Stimulated activated naive CD8-positive, alpha-beta T cell treated with anti-CD3 and anti-CD28 coated beads, Interleukin-15, amount 100 ng/mL, for 72 hours (primary cell): ENCODE measurements around the gene KIF4B.
"Not testable (repeated sequence)": the region's sequence is repeated elsewhere in the genome, so short reads cannot be mapped to it uniquely, and the experiment has no call there.

Experiments used
- ATAC-seq: fragments of 150-1000 bp; cut with Tn5 transposase; 2 replicates; pipeline ENCODE4 v1.10.0; 2021; ENCODE audit warnings: mild to moderate bottlenecking, moderate library complexity
- DNase-seq, 2 donors: peaks; one replicate each; pipeline ENCODE4 v3.0.0; 2021 to 2022
- H3K27ac Mint-ChIP-seq, 2 donors: one replicate each; pipeline ENCODE4 v1.8.0; 2022; ENCODE audit warnings: mild to moderate bottlenecking in 2 of 2, mixed read lengths in 2 of 2, moderate library complexity in 2 of 2
- H3K27me3 Mint-ChIP-seq: one replicate; pipeline ENCODE4 v1.8.0; 2022; ENCODE audit warnings: mixed read lengths
- H3K4me1 Mint-ChIP-seq: one replicate; pipeline ENCODE4 v1.8.0; 2022; ENCODE audit warnings: mild to moderate bottlenecking, mixed read lengths
- H3K4me3 Mint-ChIP-seq, 2 donors: one replicate each; pipeline ENCODE4 v1.8.0; 2022; ENCODE audit warnings: mild to moderate bottlenecking in 2 of 2, mixed read lengths in 2 of 2, moderate library complexity in 1 of 2
- H3K9me3 Mint-ChIP-seq, 2 donors: one replicate each; pipeline ENCODE4 v1.8.0; 2022; ENCODE audit warnings: mixed read lengths in 2 of 2

The KIF4B gene

DNA sequence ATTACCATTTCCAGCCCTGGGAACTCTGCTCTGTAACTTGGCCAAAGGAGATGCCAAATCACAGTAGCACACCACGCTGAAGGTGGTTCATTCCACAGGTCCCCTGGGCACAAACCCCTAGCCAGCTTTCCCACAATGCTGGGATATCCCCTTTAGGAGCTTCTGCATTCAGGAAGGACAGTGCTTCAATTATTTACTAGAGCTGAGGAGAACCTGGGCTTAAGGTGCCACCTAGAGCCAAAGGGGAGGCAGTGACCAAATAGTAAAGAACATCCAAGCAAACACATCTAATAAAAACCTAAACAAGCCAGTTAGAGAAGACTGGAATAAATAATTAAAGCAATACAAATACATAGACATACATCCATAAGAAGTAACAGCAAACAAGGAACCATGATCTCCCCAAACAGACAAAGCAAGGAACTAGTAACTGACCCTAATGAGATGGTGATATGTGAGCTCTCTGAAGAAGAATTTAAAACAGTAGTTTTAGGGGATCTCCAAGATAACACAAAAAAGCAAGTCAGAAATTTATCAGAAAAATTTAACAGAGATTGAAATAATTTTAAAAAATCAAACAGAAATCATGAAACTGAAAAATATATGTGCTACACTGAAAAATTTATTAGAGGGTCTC is 14.6 kb downstream of the KIF4B start:
- Mint-ChIP-seq H3K27me3 (peaks cover 23% of the 10 kb centered on the region), H3K4me1 (no peaks in the 10 kb centered on the region), H3K27ac (no peak overlapping the region), H3K4me3 (no peak overlapping the region), H3K9me3 (peaks cover 10% of the 10 kb centered on the region in 2 donors)
- no peak for DNase-seq
- no peak for ATAC-seq

GRCh38 chr5:155029240-155029639 is 15.7 kb downstream of the KIF4B start:
- Mint-ChIP-seq H3K4me3 (no peak overlapping the region), H3K27ac (no peak overlapping the region), H3K27me3 (peaks cover 19% of the 10 kb centered on the region), H3K4me1 (no peaks in the 10 kb centered on the region), H3K9me3 (peaks cover 10% of the 10 kb centered on the region in 2 donors)
- DNase-seq (no peak), ATAC-seq (no peak)

DNA sequence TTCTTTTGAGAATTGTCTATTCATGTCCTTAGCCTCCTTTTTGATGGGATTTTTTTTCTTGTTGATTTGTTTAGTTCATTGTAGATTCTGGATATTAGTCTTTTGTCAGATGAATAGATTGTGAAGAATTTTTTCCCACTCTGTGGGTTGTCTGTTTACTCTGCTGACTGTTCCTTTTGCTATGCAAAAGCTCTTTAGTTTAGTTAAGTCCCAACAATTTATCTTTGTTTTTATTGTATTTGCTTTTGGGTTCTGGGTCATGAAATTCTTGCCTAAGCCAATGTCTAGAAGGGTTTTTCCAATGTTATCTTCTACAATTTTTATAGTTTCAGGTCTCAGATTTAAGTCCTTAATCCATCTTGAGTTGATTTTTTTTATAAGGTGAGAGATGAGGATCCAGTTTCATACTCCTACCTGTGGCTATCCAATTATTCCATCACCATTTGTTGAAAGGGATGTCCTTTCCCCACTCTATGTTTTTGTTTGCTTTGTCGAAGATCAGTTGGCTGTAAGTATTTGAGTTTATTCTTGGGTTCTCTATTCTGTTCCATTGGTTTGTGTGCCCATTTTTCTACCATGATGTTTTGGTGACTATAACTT is 20.7 kb downstream of the KIF4B start:
- not testable (repeated sequence) for ATAC-seq, H3K4me1 Mint-ChIP-seq, H3K4me3 Mint-ChIP-seq, DNase-seq, H3K27ac Mint-ChIP-seq, H3K9me3 Mint-ChIP-seq
- peaks cover 34% of the 10 kb centered on the region for H3K27me3 Mint-ChIP-seq

- ATAC-seq, H3K4me1 Mint-ChIP-seq, H3K27ac Mint-ChIP-seq, H3K9me3 Mint-ChIP-seq, DNase-seq, H3K4me3 Mint-ChIP-seq: not testable (repeated sequence)
- H3K27me3 Mint-ChIP-seq: peaks cover 34% of the 10 kb centered on the region
Observed at GRCh38 chr5:155035087-155035486, 21.5 kb downstream of the KIF4B start.

DNA sequence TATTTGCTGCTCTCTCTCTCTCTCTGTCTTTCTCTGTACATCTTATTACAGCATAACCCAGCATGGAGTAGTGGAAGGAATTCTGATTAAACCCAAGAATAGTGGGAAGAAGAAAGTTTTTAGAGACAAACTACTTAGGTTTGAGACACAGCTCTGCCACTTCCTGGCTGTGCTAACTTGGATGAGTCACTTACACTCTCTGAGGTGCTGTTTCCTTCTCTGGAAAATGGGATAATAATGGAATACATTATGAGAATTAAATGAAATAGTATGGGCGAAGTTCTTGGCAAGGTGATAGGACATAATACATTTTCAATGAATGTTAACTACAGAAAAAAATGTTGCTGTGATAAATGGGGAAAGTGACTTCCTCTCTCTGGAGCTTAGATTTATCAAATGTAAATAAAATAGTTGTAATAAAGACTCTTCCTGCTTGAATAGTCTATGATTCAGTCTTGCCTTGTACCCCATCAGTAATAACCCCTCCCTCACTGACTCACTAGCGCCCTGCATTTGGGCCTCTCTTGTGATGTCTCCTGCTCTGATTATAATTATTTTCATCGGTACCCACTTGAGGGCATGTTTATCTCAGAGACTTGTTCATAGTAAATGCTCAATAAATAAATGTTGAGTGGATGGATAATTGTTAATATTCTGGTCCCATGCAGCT is 27.6 kb downstream of the KIF4B start:
- peaks cover 30% of the 10 kb centered on the region for H3K27me3 Mint-ChIP-seq
- H3K4me3 Mint-ChIP-seq: no peak overlapping the region
- DNase-seq (no peak), ATAC-seq (no peak)
- no peaks in the 10 kb centered on the region for H3K4me1 Mint-ChIP-seq
- H3K27ac Mint-ChIP-seq: no peak overlapping the region
- H3K9me3 Mint-ChIP-seq: no peaks in the 10 kb centered on the region

DNA sequence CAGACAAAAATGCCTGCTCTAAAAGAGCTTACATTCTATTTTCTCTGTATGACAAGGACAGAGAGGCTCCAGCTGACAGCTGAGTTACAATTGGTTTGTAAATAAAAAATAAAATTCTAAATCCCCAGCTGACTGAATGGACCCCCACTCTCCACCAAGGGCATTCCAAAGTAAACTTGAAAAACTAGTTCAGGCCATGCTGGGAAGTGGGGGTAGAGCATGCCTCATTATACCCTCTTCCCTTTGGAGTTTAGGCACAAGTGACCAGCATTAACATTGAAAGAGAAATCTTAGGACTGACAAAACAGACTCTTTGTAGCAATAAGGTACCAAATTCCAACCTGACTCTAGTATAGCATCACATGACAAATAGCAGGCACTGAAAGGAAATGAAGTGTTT is 31.0 kb downstream of the KIF4B start:
- no peaks in the 10 kb centered on the region for H3K4me1 Mint-ChIP-seq
- peaks cover 28% of the 10 kb centered on the region for H3K27me3 Mint-ChIP-seq
- no peaks in the 10 kb centered on the region for H3K9me3 Mint-ChIP-seq
- H3K27ac Mint-ChIP-seq: no peak overlapping the region
- ATAC-seq (no peak), DNase-seq (no peak)
- no peak overlapping the region for H3K4me3 Mint-ChIP-seq

DNA sequence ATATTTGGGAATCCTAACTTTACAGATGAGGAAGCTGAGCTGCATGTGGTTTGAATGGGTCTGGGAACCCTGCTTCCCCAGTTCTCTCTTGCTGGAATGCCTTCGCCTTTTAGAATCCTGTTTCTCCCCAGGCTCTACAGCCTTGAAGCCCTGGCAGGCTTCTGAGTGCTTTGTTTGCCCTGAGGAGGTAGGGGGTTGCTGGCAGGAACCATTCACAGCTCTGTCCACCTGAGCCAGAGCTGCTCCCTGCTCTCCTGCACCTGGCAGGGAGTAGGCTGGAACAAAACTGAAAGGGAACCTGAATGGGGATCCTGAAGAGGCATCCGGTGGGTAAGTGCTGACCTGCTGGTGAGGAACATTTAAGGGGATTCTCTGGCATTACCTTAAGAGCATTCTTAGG is 33.0 kb downstream of the KIF4B start:
- Mint-ChIP-seq H3K27ac (no peak overlapping the region), H3K4me1 (no peaks in the 10 kb centered on the region), H3K27me3 (peaks cover 28% of the 10 kb centered on the region), H3K9me3 (no peaks in the 10 kb centered on the region), H3K4me3 (no peak overlapping the region)
- ATAC-seq (no peak), DNase-seq (no peak)

- no peaks in the 10 kb centered on the region for H3K9me3 Mint-ChIP-seq
- DNase-seq: no peak
- ATAC-seq: no peak
Observed at GRCh38 chr5:155047818-155048217, 34.3 kb downstream of the KIF4B start.

GRCh38 chr5:155049569-155050383 is 36.2 kb downstream of the KIF4B start:
- Mint-ChIP-seq H3K4me1 (no peaks in the 10 kb centered on the region), H3K27ac (no peak overlapping the region), H3K27me3 (peaks cover 20% of the 10 kb centered on the region), H3K9me3 (no peaks in the 10 kb centered on the region), H3K4me3 (no peak overlapping the region)
- DNase-seq (no peak), ATAC-seq (no peak)

More at GRCh38 chr5:155047818-155048217, 34.3 kb downstream of the KIF4B start:
- Mint-ChIP-seq H3K4me1 (no peaks in the 10 kb centered on the region), H3K27ac (no peak overlapping the region), H3K4me3 (no peak overlapping the region), H3K27me3 (peaks cover 28% of the 10 kb centered on the region)

DNA sequence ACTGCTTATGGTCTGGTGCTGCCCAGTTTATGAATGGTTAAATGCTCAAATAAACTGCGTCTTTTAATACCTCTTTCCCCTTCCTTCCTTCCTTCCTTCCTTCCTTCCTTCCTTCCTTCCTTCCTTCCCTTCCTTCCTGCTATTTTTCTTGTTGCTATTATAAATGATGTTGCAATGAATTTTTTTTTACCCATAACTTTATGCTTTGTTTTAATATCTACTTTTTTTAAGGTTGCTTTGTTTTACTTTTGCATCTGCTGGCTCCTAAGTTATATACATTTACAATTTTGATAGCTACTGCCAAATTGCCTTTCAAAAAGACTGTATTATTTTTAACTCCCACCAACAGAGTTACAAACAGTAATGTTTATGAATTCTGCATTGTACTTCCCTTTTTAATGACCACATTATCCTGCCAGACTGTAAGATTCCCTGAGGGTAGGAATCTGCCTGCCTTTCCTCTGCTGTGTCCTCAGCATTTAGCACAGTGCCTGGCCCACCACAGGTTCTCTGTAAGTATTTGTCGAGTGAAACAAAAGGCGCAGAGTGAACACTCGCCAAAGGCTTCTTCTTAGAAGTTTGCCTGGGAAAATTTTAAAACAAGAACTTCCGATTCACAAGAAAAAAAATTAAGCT is 36.9 kb downstream of the KIF4B start:
- Mint-ChIP-seq H3K9me3 (no peaks in the 10 kb centered on the region), H3K4me1 (no peaks in the 10 kb centered on the region), H3K4me3 (no peak overlapping the region), H3K27me3 (peaks cover 20% of the 10 kb centered on the region), H3K27ac (no peak overlapping the region)
- no peak for DNase-seq
- ATAC-seq: no peak

GRCh38 chr5:155052532-155052931 is 39.0 kb downstream of the KIF4B start:
- Mint-ChIP-seq H3K27ac (peak overlapping the region in 1 of 2 donors; percentile 75), H3K9me3 (no peaks in the 10 kb centered on the region), H3K4me3 (no peak overlapping the region), H3K27me3 (peaks cover 9% of the 10 kb centered on the region), H3K4me1 (no peaks in the 10 kb centered on the region)
- no peak for ATAC-seq
- no peak for DNase-seq

GRCh38 chr5:155053501-155053900 is 39.9 kb downstream of the KIF4B start:
- Mint-ChIP-seq H3K27me3 (no peaks in the 10 kb centered on the region), H3K27ac (no peak overlapping the region), H3K4me3 (no peak overlapping the region), H3K4me1 (no peaks in the 10 kb centered on the region), H3K9me3 (no peaks in the 10 kb centered on the region)
- ATAC-seq: no peak
- no peak for DNase-seq

DNA sequence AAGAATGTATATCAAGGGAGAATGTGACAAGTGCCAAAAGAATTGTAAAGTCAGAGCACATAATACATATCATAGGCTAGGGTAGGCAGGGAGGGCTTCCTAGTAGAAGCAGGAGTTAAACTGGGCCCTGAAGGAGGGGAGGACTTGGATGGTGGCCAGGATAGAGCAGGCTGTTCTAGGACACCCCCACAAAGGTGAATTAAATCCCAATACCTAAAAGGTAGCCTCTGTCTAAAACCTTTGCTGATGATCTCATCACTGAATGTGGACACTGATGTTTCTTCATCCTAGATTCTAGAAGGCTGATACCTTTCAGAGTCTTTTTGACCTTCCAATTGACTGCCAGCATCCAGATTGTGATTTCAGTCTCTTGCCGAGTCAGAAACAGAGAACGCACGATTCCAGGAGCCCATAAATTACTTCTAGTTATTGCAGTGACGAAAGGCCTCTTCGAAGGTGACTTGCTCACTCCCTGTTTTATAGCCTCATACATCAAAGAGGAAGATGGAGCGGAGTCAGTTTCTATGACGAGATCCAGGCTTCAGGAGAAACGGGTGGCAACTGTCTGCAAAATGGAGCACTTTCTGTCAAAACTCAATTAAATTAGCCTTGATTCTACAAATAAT is 43.2 kb downstream of the KIF4B start:
- Mint-ChIP-seq H3K4me3 (no peak overlapping the region), H3K27ac (no peak overlapping the region)

GRCh38 chr5:155057626-155058025 is 44.1 kb downstream of the KIF4B start:
- no peak overlapping the region for H3K4me3 Mint-ChIP-seq
- H3K27me3 Mint-ChIP-seq: peaks cover 8% of the 10 kb centered on the region
- no peak for DNase-seq
- ATAC-seq: no peak
- H3K9me3 Mint-ChIP-seq: peaks cover 0 to 3% of the 10 kb centered on the region in 2 donors
- no peaks in the 10 kb centered on the region for H3K4me1 Mint-ChIP-seq
- H3K27ac Mint-ChIP-seq: no peak overlapping the region

More for the DNA sequence above, 43.2 kb downstream of the KIF4B start:
- DNase-seq (no peak), ATAC-seq (no peak)
- H3K4me1 Mint-ChIP-seq: no peaks in the 10 kb centered on the region
- H3K9me3 Mint-ChIP-seq: peaks cover 0 to 3% of the 10 kb centered on the region in 2 donors
- H3K27me3 Mint-ChIP-seq: peaks cover 2% of the 10 kb centered on the region

GRCh38 chr5:155064580-155064979 is 51.0 kb downstream of the KIF4B start:
- no peak overlapping the region for H3K27ac Mint-ChIP-seq
- no peaks in the 10 kb centered on the region for H3K4me1 Mint-ChIP-seq
- no peak for ATAC-seq
- H3K27me3 Mint-ChIP-seq: peaks cover 26% of the 10 kb centered on the region
- H3K9me3 Mint-ChIP-seq: peaks cover 0 to 3% of the 10 kb centered on the region in 2 donors
- no peak for DNase-seq
- no peak overlapping the region for H3K4me3 Mint-ChIP-seq
